ENCODE data around the gene LRP1B. TPM values are rescaled to one million over a fixed set of nuclear protein-coding genes. Genes with fewer than 3 reads are reported as not detected.

Gene LRP1B
- total and polyA plus RNA-seq, 2 donors (not counting 1 experiment from before 2014, with no cell fraction given): under 0.01 to 0.01 TPM

DNA sequence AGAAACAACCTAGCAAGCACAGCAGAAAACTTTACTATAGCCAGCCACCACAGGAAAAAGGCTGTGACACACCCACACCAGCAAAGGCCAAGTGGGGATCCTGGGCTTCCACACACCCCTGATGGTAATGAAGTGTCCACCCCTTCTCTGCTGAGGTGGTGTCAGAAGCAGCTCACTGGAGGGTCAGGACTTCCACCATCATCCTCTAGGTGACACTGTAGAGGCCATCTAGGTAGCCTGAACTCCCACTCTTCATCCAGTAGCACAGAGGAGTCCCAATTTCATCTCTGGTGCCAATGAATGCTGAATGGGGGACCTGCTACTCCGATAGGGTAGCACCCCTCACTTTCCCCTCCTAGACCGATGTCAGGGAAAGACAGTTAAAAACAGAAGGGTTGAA is 1544.4 kb downstream of the LRP1B start:
- Histone ChIP-seq H3K27me3 (ENCODE audit: control insufficient read depth, insufficient read depth, low read length) (no peaks in the 10 kb centered on the region), H3K4me2 (ENCODE audit: extremely low read depth, insufficient read depth, low read length) (no peak overlapping the region), H3K36me3 (ENCODE audit: control insufficient read depth, insufficient read depth, low read length) (no peaks in the 10 kb centered on the region), H2AFZ (ENCODE audit: low read length) (no peak overlapping the region), H3K4me1 (ENCODE audit: control insufficient read depth, extremely low read depth, insufficient read depth, low read length) (no peaks in the 10 kb centered on the region), H3K27ac (ENCODE audit: insufficient read depth, low read length) (no peak overlapping the region), H4K20me1 (ENCODE audit: control insufficient read depth, extremely low read depth, insufficient read depth, low read length) (no peaks in the 10 kb centered on the region), H3K4me3 (replicated peaks in 1 of 4; ENCODE audit: control extremely low read depth in 1 of 4, insufficient read depth in 1 of 4, low read depth in 3 of 4, low read length in 4 of 4) (no peak overlapping the region), H3K9me3 (ENCODE audit: control insufficient read depth, insufficient read depth, low read depth, low read length) (no peaks in the 10 kb centered on the region), H3K9ac (ENCODE audit: insufficient read depth, low read length) (no peak overlapping the region), H3K79me2 (ENCODE audit: control insufficient read depth, insufficient read depth, low read length) (no peaks in the 10 kb centered on the region)
- no peak for TF ChIP-seq EZH2 (IDR thresholded peaks at IDR 0.05; ENCODE audit: low read length, missing control alignments)
- TF ChIP-seq, protein P1, sequence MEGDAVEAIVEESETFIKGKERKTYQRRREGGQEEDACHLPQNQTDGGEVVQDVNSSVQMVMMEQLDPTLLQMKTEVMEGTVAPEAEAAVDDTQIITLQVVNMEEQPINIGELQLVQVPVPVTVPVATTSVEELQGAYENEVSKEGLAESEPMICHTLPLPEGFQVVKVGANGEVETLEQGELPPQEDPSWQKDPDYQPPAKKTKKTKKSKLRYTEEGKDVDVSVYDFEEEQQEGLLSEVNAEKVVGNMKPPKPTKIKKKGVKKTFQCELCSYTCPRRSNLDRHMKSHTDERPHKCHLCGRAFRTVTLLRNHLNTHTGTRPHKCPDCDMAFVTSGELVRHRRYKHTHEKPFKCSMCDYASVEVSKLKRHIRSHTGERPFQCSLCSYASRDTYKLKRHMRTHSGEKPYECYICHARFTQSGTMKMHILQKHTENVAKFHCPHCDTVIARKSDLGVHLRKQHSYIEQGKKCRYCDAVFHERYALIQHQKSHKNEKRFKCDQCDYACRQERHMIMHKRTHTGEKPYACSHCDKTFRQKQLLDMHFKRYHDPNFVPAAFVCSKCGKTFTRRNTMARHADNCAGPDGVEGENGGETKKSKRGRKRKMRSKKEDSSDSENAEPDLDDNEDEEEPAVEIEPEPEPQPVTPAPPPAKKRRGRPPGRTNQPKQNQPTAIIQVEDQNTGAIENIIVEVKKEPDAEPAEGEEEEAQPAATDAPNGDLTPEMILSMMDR (conservative IDR thresholded peaks at IDR 0.05 in 1 of 2, IDR thresholded peaks at IDR 0.05 in 1 of 2; ENCODE audit: low read depth in 1 of 2, low read length in 2 of 2): peak; percentile 29 to 47
- DNase-seq (ENCODE audit: low read depth in 2 of 2): peak; percentile 6 to 8

DNA sequence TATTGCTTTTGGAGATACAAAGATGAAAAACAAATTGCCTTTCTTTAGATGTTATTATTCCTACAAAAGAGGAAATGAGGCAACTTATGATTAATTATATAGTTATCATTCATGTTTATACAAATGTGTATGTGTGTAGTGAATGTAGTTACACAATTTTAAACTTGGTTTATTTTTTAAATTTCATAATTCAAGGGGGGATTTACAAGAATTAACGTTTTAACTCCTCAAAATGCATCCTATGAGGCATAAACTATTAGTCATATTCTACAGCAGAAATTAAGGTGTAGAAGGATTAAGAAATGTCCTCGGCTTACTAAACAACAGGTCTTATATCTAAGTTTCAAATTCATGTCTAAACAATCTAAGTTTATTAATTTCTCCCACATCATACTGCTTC is 1545.8 kb downstream of the LRP1B start:
- H3K4me1 ChIP-seq (ENCODE audit: control insufficient read depth, extremely low read depth, insufficient read depth, low read length): no peaks in the 10 kb centered on the region
- DNase-seq (ENCODE audit: low read depth in 2 of 2): peak in 1 of 2 donors; percentile 37
- no peak overlapping the region for H3K4me3 ChIP-seq (replicated peaks in 1 of 4; ENCODE audit: control extremely low read depth in 1 of 4, insufficient read depth in 1 of 4, low read depth in 3 of 4, low read length in 4 of 4)
- no peaks in the 10 kb centered on the region for H3K79me2 ChIP-seq (ENCODE audit: control insufficient read depth, insufficient read depth, low read length)
- no peak overlapping the region for H2AFZ ChIP-seq (ENCODE audit: low read length)
- H3K27me3 ChIP-seq (ENCODE audit: control insufficient read depth, insufficient read depth, low read length): no peaks in the 10 kb centered on the region
- H3K27ac ChIP-seq (ENCODE audit: insufficient read depth, low read length): no peak overlapping the region
- no peaks in the 10 kb centered on the region for H3K36me3 ChIP-seq (ENCODE audit: control insufficient read depth, insufficient read depth, low read length)
- H3K9me3 ChIP-seq (ENCODE audit: control insufficient read depth, insufficient read depth, low read depth, low read length): no peaks in the 10 kb centered on the region
- H3K4me2 ChIP-seq (ENCODE audit: extremely low read depth, insufficient read depth, low read length): no peak overlapping the region
- no peaks in the 10 kb centered on the region for H4K20me1 ChIP-seq (ENCODE audit: control insufficient read depth, extremely low read depth, insufficient read depth, low read length)
- H3K9ac ChIP-seq (ENCODE audit: insufficient read depth, low read length): no peak overlapping the region
- TF ChIP-seq, protein P1 (conservative IDR thresholded peaks at IDR 0.05 in 1 of 2, IDR thresholded peaks at IDR 0.05 in 1 of 2; ENCODE audit: low read depth in 1 of 2, low read length in 2 of 2): no peak
- TF ChIP-seq EZH2 (IDR thresholded peaks at IDR 0.05; ENCODE audit: low read length, missing control alignments): no peak

DNA sequence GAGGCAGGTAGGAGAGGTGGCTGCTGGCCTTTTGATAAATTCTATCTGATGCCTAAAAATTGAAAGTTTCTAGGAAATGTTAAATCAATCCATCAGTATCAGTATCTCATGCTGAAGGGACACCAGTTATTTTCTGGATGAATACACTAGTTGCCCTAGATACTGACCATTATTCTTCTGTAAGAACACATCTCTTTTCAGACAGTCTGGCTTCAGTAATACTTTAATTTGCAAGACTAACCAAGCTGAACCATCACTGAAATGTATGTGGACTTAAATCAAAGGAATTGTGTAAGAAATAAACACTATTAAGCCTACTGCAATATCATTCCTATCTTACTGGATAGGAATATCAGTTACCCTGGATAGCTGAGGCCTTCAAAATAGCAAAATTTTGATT is 1546.3 kb downstream of the LRP1B start:
- Histone ChIP-seq H3K27ac (ENCODE audit: insufficient read depth, low read length) (no peak overlapping the region), H3K79me2 (ENCODE audit: control insufficient read depth, insufficient read depth, low read length) (no peaks in the 10 kb centered on the region), H3K4me3 (replicated peaks in 1 of 4; ENCODE audit: control extremely low read depth in 1 of 4, insufficient read depth in 1 of 4, low read depth in 3 of 4, low read length in 4 of 4) (no peak overlapping the region), H4K20me1 (ENCODE audit: control insufficient read depth, extremely low read depth, insufficient read depth, low read length) (no peaks in the 10 kb centered on the region), H3K4me1 (ENCODE audit: control insufficient read depth, extremely low read depth, insufficient read depth, low read length) (no peaks in the 10 kb centered on the region), H2AFZ (ENCODE audit: low read length) (no peak overlapping the region), H3K4me2 (ENCODE audit: extremely low read depth, insufficient read depth, low read length) (no peak overlapping the region), H3K9me3 (ENCODE audit: control insufficient read depth, insufficient read depth, low read depth, low read length) (no peaks in the 10 kb centered on the region), H3K27me3 (ENCODE audit: control insufficient read depth, insufficient read depth, low read length) (no peaks in the 10 kb centered on the region), H3K9ac (ENCODE audit: insufficient read depth, low read length) (no peak overlapping the region), H3K36me3 (ENCODE audit: control insufficient read depth, insufficient read depth, low read length) (no peaks in the 10 kb centered on the region)
- TF ChIP-seq EZH2 (IDR thresholded peaks at IDR 0.05; ENCODE audit: low read length, missing control alignments): no peak
- TF ChIP-seq, protein P1 (conservative IDR thresholded peaks at IDR 0.05 in 1 of 2, IDR thresholded peaks at IDR 0.05 in 1 of 2; ENCODE audit: low read depth in 1 of 2, low read length in 2 of 2): no peak
- peak in 1 of 2 donors; percentile 18 for DNase-seq (ENCODE audit: low read depth in 2 of 2)

Measured in fibroblast of lung (primary cell).